Sigmoid colon (tissue), 4 donors: ENCODE results near the gene MUL1.

Experiments
- EP300 ChIP-seq, 4 donors: sonication (generic); formaldehyde crosslinking; IDR thresholded peaks; one replicate each; pipeline ENCODE4 v1.6.1; 2017; ENCODE audit warnings: antibody characterized with exemption in 4 of 4
- POLR2A ChIP-seq, 2 donors: fragments of 450-650 bp; IDR thresholded peaks; one replicate each; pipeline ENCODE4 v1.6.1; 2016; ENCODE audit warnings: antibody characterized with exemption in 2 of 2, mild to moderate bottlenecking in 2 of 2, moderate library complexity in 2 of 2
- TF ChIP-seq, protein P1 (sequence below), 4 experiments: fragments of 450-650 bp in 3 of 4; fragments of 200-600 bp in 1 of 4; IDR thresholded peaks; one replicate each; pipeline ENCODE4 v1.5.1; 2016 to 2019; ENCODE audit warnings: antibody characterized with exemption in 4 of 4, mild to moderate bottlenecking in 3 of 4, moderate library complexity in 2 of 4

DNA sequence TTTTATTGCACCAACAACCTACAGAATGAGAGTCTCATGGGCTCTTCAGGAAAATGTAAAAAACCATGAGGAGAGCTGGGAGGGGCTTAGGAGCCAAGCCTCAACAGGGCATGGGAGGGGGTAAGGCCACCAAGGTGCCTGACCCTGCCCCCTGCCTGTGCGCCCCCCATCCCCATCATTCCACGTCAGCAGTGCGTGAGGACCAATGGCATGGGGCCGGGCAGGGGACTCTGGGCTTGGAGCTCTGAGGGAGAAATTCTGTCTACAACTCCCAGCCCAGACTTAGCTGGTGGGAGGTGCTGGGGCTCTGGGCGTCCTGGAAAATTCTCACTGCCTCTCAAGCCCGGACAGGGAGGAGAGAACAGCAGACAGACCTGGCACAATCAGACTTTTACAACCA is 16.8 kb downstream of the MUL1 start:
- TF ChIP-seq, protein P1, sequence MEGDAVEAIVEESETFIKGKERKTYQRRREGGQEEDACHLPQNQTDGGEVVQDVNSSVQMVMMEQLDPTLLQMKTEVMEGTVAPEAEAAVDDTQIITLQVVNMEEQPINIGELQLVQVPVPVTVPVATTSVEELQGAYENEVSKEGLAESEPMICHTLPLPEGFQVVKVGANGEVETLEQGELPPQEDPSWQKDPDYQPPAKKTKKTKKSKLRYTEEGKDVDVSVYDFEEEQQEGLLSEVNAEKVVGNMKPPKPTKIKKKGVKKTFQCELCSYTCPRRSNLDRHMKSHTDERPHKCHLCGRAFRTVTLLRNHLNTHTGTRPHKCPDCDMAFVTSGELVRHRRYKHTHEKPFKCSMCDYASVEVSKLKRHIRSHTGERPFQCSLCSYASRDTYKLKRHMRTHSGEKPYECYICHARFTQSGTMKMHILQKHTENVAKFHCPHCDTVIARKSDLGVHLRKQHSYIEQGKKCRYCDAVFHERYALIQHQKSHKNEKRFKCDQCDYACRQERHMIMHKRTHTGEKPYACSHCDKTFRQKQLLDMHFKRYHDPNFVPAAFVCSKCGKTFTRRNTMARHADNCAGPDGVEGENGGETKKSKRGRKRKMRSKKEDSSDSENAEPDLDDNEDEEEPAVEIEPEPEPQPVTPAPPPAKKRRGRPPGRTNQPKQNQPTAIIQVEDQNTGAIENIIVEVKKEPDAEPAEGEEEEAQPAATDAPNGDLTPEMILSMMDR (IDR thresholded peaks at IDR 0.05), result no peak
- TF ChIP-seq POLR2A (IDR thresholded peaks at IDR 0.05) (no peak), EP300 (IDR thresholded peaks at IDR 0.05) (no peak)
